Measurements from ENCODE around the gene MRPL14.

DNA sequence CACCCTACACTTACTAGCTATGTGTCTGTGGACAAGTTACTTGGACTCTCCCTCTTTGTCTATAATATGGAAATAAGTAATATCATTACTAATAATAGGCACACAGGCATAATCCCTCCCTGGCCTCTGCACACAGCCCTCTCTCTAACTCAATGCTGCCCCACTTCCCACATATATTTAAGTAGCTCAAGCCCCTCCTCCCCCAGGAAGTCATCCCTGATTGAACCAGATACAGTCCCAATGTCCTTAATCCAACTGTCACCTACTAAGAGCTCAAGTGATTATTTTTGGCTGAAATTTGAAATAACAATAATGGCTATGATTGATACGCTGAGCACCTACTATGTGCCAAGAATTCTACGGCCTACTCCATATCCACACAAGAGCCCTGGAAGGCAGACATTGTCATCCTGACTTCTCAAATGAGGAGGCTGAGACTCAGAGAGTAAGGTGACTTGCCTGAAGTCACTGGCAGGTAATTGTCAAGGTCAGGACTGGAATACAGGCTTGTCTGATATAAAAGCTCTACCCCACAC, 29.4 kb downstream of the MRPL14 start:
- TF ChIP-seq, protein P1, sequence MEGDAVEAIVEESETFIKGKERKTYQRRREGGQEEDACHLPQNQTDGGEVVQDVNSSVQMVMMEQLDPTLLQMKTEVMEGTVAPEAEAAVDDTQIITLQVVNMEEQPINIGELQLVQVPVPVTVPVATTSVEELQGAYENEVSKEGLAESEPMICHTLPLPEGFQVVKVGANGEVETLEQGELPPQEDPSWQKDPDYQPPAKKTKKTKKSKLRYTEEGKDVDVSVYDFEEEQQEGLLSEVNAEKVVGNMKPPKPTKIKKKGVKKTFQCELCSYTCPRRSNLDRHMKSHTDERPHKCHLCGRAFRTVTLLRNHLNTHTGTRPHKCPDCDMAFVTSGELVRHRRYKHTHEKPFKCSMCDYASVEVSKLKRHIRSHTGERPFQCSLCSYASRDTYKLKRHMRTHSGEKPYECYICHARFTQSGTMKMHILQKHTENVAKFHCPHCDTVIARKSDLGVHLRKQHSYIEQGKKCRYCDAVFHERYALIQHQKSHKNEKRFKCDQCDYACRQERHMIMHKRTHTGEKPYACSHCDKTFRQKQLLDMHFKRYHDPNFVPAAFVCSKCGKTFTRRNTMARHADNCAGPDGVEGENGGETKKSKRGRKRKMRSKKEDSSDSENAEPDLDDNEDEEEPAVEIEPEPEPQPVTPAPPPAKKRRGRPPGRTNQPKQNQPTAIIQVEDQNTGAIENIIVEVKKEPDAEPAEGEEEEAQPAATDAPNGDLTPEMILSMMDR (conservative IDR thresholded peaks at IDR 0.05; ENCODE audit: low read length) = no peak
- no peak for TF ChIP-seq EZH2phosphoT487 (IDR thresholded peaks at IDR 0.05; ENCODE audit: borderline replicate concordance, low read depth, low read length)

Data from OCI-LY7 (cell line).